AG04450 (cell line): Measurements from ENCODE around the gene ALG14. TPM values are rescaled to one million over a fixed set of nuclear protein-coding genes. Genes with fewer than 3 reads are reported as not detected.
"Not testable (repeated sequence)": the region's sequence is repeated elsewhere in the genome, so short reads cannot be mapped to it uniquely, and the experiment has no call there.

Experiments
- CTCF ChIA-PET: fragments of 300-600, 350-600 bp; formaldehyde crosslinking; extraction: SDS; loops from one replicate; lab custom pipeline; 2022; ENCODE audit warnings: antibody characterized with exemption, inconsistent platforms; lab: Charles Lee
- POLR2A ChIA-PET: fragments of 350-600 bp; formaldehyde crosslinking; extraction: SDS; loops from one replicate; lab custom pipeline; 2021; ENCODE audit warnings: antibody characterized with exemption, inconsistent platforms; lab: Yijun Ruan, JAX
- DNase-seq: peaks from one replicate; pipeline ENCODE4 v3.0.0-alpha.2; 2011; ENCODE audit warnings: low read depth, low spot score
- H3K27ac ChIP-seq: one replicate; pipeline ENCODE4 v1.5.1; 2012; ENCODE audit warnings: low read depth, low read length, control low read depth
- H3K27me3 ChIP-seq: one replicate; pipeline ENCODE4 v1.6.0; 2012; ENCODE audit warnings: low read length; ENCODE audit not compliant: control insufficient read depth, insufficient read depth
- H3K4me3 ChIP-seq: 2 replicates; pipeline ENCODE4 v1.5.1; 2011; ENCODE audit warnings: mild to moderate bottlenecking, low read depth, low read length, control low read depth
- H3K9me3 ChIP-seq: 2 replicates; pipeline ENCODE4 v1.5.1; 2012; ENCODE audit warnings: low read length; ENCODE audit not compliant: control insufficient read depth, insufficient read depth
- CTCF ChIP-seq: IDR thresholded peaks from 2 replicates; pipeline ENCODE4 v1.5.1; 2011; ENCODE audit warnings: low read depth, low read length, control low read depth, inconsistent platforms
- polyA plus RNA-seq: library from polyadenylated mRNA; depleted of rRNA; stranded (reverse); fragments of >200 nt; gene quantifications from 2 replicates; pipeline ENCODE4 v1.2.3, GENCODE V29; 2011

Gene ALG14
- polyA plus RNA-seq, 1 experiment = 3.1 TPM

- peaks cover 5% of the 10 kb centered on the region; the same call in 1 of the 2 replicates for H3K9me3 ChIP-seq
- no peak overlapping the region for H3K4me3 ChIP-seq
- ChIA-PET POLR2A (interaction anchor here (0.6 to 1.0 kb wide), 3 partner anchors 11 to 82 kb away, joined by 3 to 6 read pairs (median 3); no protein-coding TSS in a partner anchor), CTCF (interaction anchor here (1.9 to 2.7 kb wide), 3 partner anchors 18 to 169 kb away, joined by 7 to 13 read pairs (median 9); no protein-coding TSS in a partner anchor)
- peak; percentile 76 for DNase-seq
- no peak for TF ChIP-seq CTCF
- H3K27me3 ChIP-seq = no peaks in the 10 kb centered on the region
- peak overlapping the region; percentile 69 for H3K27ac ChIP-seq
Measured at GRCh38 chr1:95023399-95024043, 49.2 kb downstream of the ALG14 start.

- Histone ChIP-seq H3K27me3 (no peaks in the 10 kb centered on the region), H3K4me3 (no peak overlapping the region), H3K9me3 (peaks cover 5% of the 10 kb centered on the region; the same call in 1 of the 2 replicates), H3K27ac (no peak overlapping the region)
- no peak for TF ChIP-seq CTCF
- POLR2A ChIA-PET = no interaction called here
- CTCF ChIA-PET = interaction anchor here (1.5 to 1.9 kb wide), 3 partner anchors 19 to 168 kb away, joined by 7 to 8 read pairs (median 8); no protein-coding TSS in a partner anchor
- no peak for DNase-seq
Measured at GRCh38 chr1:95022644-95022926, 50.2 kb downstream of the ALG14 start.

GRCh38 chr1:95021805-95022643 is 50.7 kb downstream of the ALG14 start:
- Histone ChIP-seq H3K27me3 (no peaks in the 10 kb centered on the region), H3K4me3 (peak overlapping the region; percentile 38), H3K9me3 (peaks cover 5% of the 10 kb centered on the region; the same call in 1 of the 2 replicates), H3K27ac (peak overlapping the region; percentile 42)
- ChIA-PET POLR2A (interaction anchor here (1.1 kb wide), 1 partner anchor 9 kb away, joined by 4 read pairs; no protein-coding TSS in a partner anchor), CTCF (interaction anchor here (1.5 to 1.9 kb wide), 3 partner anchors 20 to 168 kb away, joined by 7 to 8 read pairs (median 8); no protein-coding TSS in a partner anchor)
- no peak for TF ChIP-seq CTCF
- DNase-seq = no peak

GRCh38 chr1:95021119-95021518 is 51.6 kb downstream of the ALG14 start:
- H3K4me3 ChIP-seq = no peak overlapping the region; the same call in 1 of the 2 replicates
- no peak for DNase-seq
- no peak overlapping the region for H3K27ac ChIP-seq
- H3K9me3 ChIP-seq = peaks cover 5% of the 10 kb centered on the region; the same call in 1 of the 2 replicates
- CTCF ChIA-PET = interaction anchor here (0.5 to 1.6 kb wide), 3 partner anchors 21 to 461 kb away, joined by 7 to 8 read pairs (median 8); no protein-coding TSS in a partner anchor
- H3K27me3 ChIP-seq = no peaks in the 10 kb centered on the region
- POLR2A ChIA-PET = interaction anchor here (1.1 kb wide), 1 partner anchor 8 kb away, joined by 4 read pairs; no protein-coding TSS in a partner anchor
- TF ChIP-seq CTCF = no peak

- CTCF ChIA-PET = interaction anchor here (0.6 to 1.3 kb wide), 2 partner anchors 22 to 33 kb away, joined by 4 read pairs; no protein-coding TSS in a partner anchor
- H3K27ac ChIP-seq, H3K4me3 ChIP-seq, POLR2A ChIA-PET, H3K27me3 ChIP-seq, H3K9me3 ChIP-seq, DNase-seq: not testable (repeated sequence)
Measured at GRCh38 chr1:95019466-95019865, 53.3 kb downstream of the ALG14 start.
